ENCODE measurements around the gene CYTH1.

The CYTH1 gene

GRCh38 chr17:78696016-78696982 lies 85.8 kb downstream of the CYTH1 start:
- in situ Hi-C loops (cut with MboI; ENCODE audit: low sequenced_read_pairs), result no loop called here

- in situ Hi-C loops (cut with MboI; ENCODE audit: low sequenced_read_pairs), result no loop called here
Measured at GRCh38 chr17:78694805-78695531, 87.1 kb downstream of the CYTH1 start.

- in situ Hi-C loops (cut with MboI; ENCODE audit: low sequenced_read_pairs), result no loop called here
Measured at GRCh38 chr17:78693346-78694083, 88.6 kb downstream of the CYTH1 start.

- in situ Hi-C loops (cut with MboI; ENCODE audit: low sequenced_read_pairs), result no loop called here
Measured at GRCh38 chr17:78692460-78693010, 89.5 kb downstream of the CYTH1 start.

- in situ Hi-C loops (cut with MboI; ENCODE audit: low sequenced_read_pairs), result no loop called here
Measured at GRCh38 chr17:78689029-78689428, 93.0 kb downstream of the CYTH1 start.

GRCh38 chr17:78687944-78688343 lies 94.1 kb downstream of the CYTH1 start:
- in situ Hi-C loops (cut with MboI; ENCODE audit: low sequenced_read_pairs), result no loop called here

GRCh38 chr17:78687125-78687524 lies 94.9 kb downstream of the CYTH1 start:
- in situ Hi-C loops (cut with MboI; ENCODE audit: low sequenced_read_pairs), result no loop called here

- in situ Hi-C loops (cut with MboI; ENCODE audit: low sequenced_read_pairs), result no loop called here
Measured at GRCh38 chr17:78684026-78684425, 98.0 kb downstream of the CYTH1 start.

- in situ Hi-C loops (cut with MboI; ENCODE audit: low sequenced_read_pairs), result no loop called here
Measured at GRCh38 chr17:78683408-78683961, 98.6 kb downstream of the CYTH1 start.

- in situ Hi-C loops (cut with MboI; ENCODE audit: low sequenced_read_pairs), result no loop called here
Measured at GRCh38 chr17:78682363-78682762, 99.7 kb downstream of the CYTH1 start.

GRCh38 chr17:78680436-78680835 lies 101.6 kb downstream of the CYTH1 start:
- in situ Hi-C loops (cut with MboI; ENCODE audit: low sequenced_read_pairs), result no loop called here

GRCh38 chr17:78679495-78680395 lies 102.3 kb downstream of the CYTH1 start:
- in situ Hi-C loops (cut with MboI; ENCODE audit: low sequenced_read_pairs), result no loop called here

GRCh38 chr17:78678711-78679110 lies 103.4 kb downstream of the CYTH1 start:
- in situ Hi-C loops (cut with MboI; ENCODE audit: low sequenced_read_pairs), result no loop called here

GRCh38 chr17:78678222-78678557 lies 103.9 kb downstream of the CYTH1 start:
- in situ Hi-C loops (cut with MboI; ENCODE audit: low sequenced_read_pairs), result no loop called here

GRCh38 chr17:78677303-78678221 lies 104.5 kb downstream of the CYTH1 start:
- in situ Hi-C loops (cut with MboI; ENCODE audit: low sequenced_read_pairs), result no loop called here

- in situ Hi-C loops (cut with MboI; ENCODE audit: low sequenced_read_pairs), result no loop called here
Measured at GRCh38 chr17:78676412-78677302, 105.4 kb downstream of the CYTH1 start.

- in situ Hi-C loops (cut with MboI; ENCODE audit: low sequenced_read_pairs), result no loop called here
Measured at GRCh38 chr17:78675836-78676235, 106.2 kb downstream of the CYTH1 start.

- in situ Hi-C loops (cut with MboI; ENCODE audit: low sequenced_read_pairs), result no loop called here
Measured at GRCh38 chr17:78675316-78675616, 106.8 kb downstream of the CYTH1 start.
